ENCODE results near the gene GPR107. TPM values are rescaled to one million over a fixed set of nuclear protein-coding genes. Genes with fewer than 3 reads are reported as not detected.

GPR107 gene
- total RNA-seq, 1 donor from 2014 or later = 25.5 TPM

DNA sequence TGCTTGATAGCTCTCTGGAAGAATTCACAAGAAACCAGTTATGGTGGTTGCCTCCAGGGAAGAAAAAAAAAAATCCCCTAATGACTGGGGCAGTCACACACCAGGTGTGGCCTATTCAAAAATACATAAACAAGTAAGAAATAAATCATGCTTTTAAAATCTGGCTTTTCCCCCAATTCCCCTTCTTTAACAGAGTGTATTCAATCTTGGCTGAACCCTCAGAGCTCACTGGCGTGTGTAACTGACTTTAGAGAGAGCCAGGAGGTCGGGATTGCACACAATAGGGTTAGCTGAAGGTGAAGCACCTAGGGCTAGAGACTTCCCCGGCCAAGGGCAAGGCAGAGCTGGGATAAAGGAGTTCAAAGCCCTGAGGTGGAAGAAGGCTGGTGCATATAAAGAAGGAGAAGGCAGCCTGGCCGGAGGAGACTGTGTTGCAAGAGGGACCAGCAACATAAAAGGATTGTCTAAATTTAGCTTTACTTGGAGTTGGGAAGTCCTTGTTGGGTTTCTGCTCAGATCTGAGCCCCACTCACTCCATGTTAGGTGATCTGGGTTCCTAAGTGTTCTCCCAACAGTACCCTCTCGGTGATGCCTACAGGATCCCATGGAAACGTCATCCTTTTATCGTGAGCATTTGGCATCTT is 30.4 kb upstream of the GPR107 start:
- no peak for DNase-seq (ENCODE audit: extremely low spot score in 2 of 2)
- Histone ChIP-seq H3K36me3 (no peaks in the 10 kb centered on the region), H3K9me3 (no peaks in the 10 kb centered on the region), H3K27ac (peak overlapping the region; percentile 4), H3K4me3 (no peak overlapping the region), H3K27me3 (no peaks in the 10 kb centered on the region), H3K4me1 (peaks cover 49% of the 10 kb centered on the region)
- TF ChIP-seq POLR2AphosphoS5 (IDR thresholded peaks at IDR 0.05; ENCODE audit: insufficient read depth in 1 of 2, low read depth in 1 of 2) (no peak), POLR2A (IDR thresholded peaks at IDR 0.05) (no peak)
- TF ChIP-seq, protein P1, sequence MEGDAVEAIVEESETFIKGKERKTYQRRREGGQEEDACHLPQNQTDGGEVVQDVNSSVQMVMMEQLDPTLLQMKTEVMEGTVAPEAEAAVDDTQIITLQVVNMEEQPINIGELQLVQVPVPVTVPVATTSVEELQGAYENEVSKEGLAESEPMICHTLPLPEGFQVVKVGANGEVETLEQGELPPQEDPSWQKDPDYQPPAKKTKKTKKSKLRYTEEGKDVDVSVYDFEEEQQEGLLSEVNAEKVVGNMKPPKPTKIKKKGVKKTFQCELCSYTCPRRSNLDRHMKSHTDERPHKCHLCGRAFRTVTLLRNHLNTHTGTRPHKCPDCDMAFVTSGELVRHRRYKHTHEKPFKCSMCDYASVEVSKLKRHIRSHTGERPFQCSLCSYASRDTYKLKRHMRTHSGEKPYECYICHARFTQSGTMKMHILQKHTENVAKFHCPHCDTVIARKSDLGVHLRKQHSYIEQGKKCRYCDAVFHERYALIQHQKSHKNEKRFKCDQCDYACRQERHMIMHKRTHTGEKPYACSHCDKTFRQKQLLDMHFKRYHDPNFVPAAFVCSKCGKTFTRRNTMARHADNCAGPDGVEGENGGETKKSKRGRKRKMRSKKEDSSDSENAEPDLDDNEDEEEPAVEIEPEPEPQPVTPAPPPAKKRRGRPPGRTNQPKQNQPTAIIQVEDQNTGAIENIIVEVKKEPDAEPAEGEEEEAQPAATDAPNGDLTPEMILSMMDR (IDR thresholded peaks at IDR 0.05) = no peak
- intact Hi-C loops (cut with DNase I) = no loop called here

DNA sequence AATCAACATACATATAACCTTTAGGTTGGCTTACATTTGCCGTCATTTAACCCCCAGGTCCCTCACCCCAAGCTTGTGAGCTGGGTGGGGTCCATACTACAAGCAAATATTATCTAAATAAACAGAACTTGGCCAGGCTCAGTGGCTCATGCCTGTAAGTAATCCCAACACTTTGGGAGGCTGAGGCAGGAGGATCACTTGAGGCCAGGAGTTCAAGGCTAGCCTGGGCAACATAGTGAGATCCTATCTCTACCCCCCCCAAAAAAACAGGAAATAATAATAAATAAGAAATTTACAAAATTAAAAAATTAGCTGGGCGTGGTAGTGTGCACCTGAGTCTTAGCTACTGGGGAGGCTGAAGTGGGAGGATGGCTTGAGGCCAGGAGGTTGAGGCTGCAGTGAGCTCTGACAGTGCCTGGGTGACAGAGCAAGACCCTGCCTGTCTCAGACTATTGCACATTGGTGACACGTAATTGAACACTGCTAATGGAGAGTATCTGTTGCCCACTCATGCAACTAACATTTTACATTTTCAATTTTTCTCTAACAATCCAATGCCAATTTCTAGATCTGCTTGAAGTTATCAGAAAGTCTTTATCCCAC is 29.6 kb upstream of the GPR107 start:
- intact Hi-C loops (cut with DNase I) = no loop called here
- Histone ChIP-seq H3K4me3 (no peak overlapping the region), H3K9me3 (no peaks in the 10 kb centered on the region), H3K4me1 (peaks cover 57% of the 10 kb centered on the region), H3K36me3 (no peaks in the 10 kb centered on the region), H3K27ac (peak overlapping the region; percentile 4), H3K27me3 (no peaks in the 10 kb centered on the region)
- TF ChIP-seq POLR2A (IDR thresholded peaks at IDR 0.05) (no peak), POLR2AphosphoS5 (IDR thresholded peaks at IDR 0.05; ENCODE audit: insufficient read depth in 1 of 2, low read depth in 1 of 2) (no peak)
- TF ChIP-seq, protein P1 (IDR thresholded peaks at IDR 0.05) = no peak
- DNase-seq (ENCODE audit: extremely low spot score in 2 of 2) = no peak

DNA sequence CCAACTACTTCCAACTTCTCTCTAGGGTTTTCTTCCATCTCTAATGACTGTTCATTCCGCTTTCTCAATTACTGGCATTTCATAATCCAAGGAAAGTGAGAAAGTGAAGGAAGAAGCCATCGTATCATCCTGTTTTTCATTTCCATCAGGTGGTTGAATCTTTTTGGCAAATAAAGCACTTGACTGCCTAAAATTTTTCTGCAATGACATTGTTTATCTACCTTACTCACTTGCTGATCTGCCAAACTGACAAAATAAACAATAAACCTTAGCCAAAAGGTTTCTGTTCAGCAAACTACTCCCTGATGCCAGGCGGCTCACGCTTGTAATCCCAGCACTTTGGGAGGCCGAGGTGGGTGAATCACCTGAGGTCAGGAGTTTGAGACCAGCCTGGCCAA is 29.1 kb upstream of the GPR107 start:
- no peak for DNase-seq (ENCODE audit: extremely low spot score in 2 of 2)
- H3K9me3 ChIP-seq = no peaks in the 10 kb centered on the region
- H3K4me1 ChIP-seq = peaks cover 57% of the 10 kb centered on the region
- H3K36me3 ChIP-seq = no peaks in the 10 kb centered on the region
- H3K27ac ChIP-seq = no peak overlapping the region
- TF ChIP-seq POLR2A (IDR thresholded peaks at IDR 0.05) = no peak
- TF ChIP-seq, protein P1 (IDR thresholded peaks at IDR 0.05) = no peak
- no peak for TF ChIP-seq POLR2AphosphoS5 (IDR thresholded peaks at IDR 0.05; ENCODE audit: insufficient read depth in 1 of 2, low read depth in 1 of 2)
- H3K27me3 ChIP-seq = no peaks in the 10 kb centered on the region
- intact Hi-C loops (cut with DNase I) = no loop called here
- H3K4me3 ChIP-seq = no peak overlapping the region

DNA sequence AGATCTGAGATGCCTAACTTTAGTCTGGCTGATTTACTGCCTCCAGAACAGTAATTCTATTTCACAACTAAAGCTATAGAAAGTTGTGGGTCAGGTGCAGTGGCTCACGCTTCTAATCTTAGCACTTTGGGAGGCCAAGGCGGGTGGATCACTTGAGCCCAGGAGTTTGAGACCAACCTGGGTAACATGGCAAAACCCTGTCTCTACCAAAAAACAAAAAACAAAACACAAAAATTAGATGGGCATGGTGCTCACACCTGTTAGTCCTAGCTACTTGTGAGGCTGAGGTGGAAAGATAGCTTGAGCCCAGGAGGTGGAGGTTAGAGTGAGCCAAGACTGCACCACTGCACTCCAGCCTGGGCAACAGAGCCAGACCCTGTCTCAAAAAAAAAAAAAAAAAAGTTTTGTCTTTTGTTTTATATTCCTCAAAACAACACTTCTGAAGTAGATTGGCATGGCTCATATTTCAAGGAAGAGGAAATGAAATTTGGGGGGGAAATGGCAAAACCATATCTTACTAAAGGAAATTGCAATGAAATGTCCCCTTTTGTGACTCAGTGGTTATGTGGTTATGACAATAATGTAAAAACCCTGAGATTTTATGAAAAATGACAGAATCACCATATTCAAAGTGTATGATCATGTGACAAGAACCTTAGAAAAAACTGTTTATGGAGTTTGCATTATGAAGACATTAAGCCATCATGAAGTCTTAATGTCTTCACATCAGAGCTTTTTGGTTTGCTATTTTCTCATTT is 26.9 kb upstream of the GPR107 start:
- Histone ChIP-seq H3K4me1 (peaks cover 73% of the 10 kb centered on the region), H3K27ac (no peak overlapping the region), H3K4me3 (no peak overlapping the region)

More for the DNA sequence above, 26.9 kb upstream of the GPR107 start:
- H3K36me3 ChIP-seq = no peaks in the 10 kb centered on the region
- H3K9me3 ChIP-seq = no peaks in the 10 kb centered on the region
- DNase-seq (ENCODE audit: extremely low spot score in 2 of 2) = no peak
- TF ChIP-seq POLR2AphosphoS5 (IDR thresholded peaks at IDR 0.05; ENCODE audit: insufficient read depth in 1 of 2, low read depth in 1 of 2) (no peak), POLR2A (IDR thresholded peaks at IDR 0.05) (no peak)
- TF ChIP-seq, protein P1 (IDR thresholded peaks at IDR 0.05) = no peak
- intact Hi-C loops (cut with DNase I) = no loop called here
- no peaks in the 10 kb centered on the region for H3K27me3 ChIP-seq
